K562 (cell line): ENCODE results near the gene ACTN2. TPM values are rescaled to one million over a fixed set of nuclear protein-coding genes. Genes with fewer than 3 reads are reported as not detected.

Experiments
- BCLAF1 ChIP-seq, 2 experiments: fragments of 450-650 bp in 1 of 2; IDR thresholded peaks; 2 replicates each; pipeline ENCODE4 v1.6.1; 2011 to 2017; ENCODE audit warnings: low read depth in 2 of 2, antibody characterized with exemption in 1 of 2, borderline replicate concordance in 1 of 2, low read length in 1 of 2, mild to moderate bottlenecking in 1 of 2, mixed read lengths in 1 of 2; ENCODE audit not compliant: control insufficient read depth in 1 of 2
- EP300 ChIP-seq: IDR thresholded peaks from 2 replicates; pipeline ENCODE4 v1.6.1; 2012; ENCODE audit warnings: low read length, improper control_type of control experiment
- ETS1 ChIP-seq: conservative IDR thresholded peaks from 2 replicates; pipeline ENCODE4 v1.6.1; 2011; ENCODE audit warnings: low read depth, mild to moderate bottlenecking, low read length; ENCODE audit not compliant: control insufficient read depth
- HMGN3 ChIP-seq: IDR thresholded peaks from 2 replicates; pipeline ENCODE4 v1.6.1; 2011; ENCODE audit warnings: borderline replicate concordance, low read depth, mild to moderate bottlenecking, mixed read lengths, low read length; ENCODE audit not compliant: insufficient read length; ENCODE audit errors: extremely low read depth
- MBD2 ChIP-seq: sonication (generic); IDR thresholded peaks from 2 replicates; pipeline ENCODE4 v1.6.1; 2016; ENCODE audit warnings: low read depth, borderline replicate concordance
- NBN ChIP-seq: fragments of 450-650 bp; IDR thresholded peaks from 2 replicates; pipeline ENCODE4 v1.6.1; 2016; ENCODE audit warnings: low read depth, mild to moderate bottlenecking
- NFRKB ChIP-seq: fragments of 450-650 bp; IDR thresholded peaks from 2 replicates; pipeline ENCODE4 v1.6.1; 2016; ENCODE audit warnings: low read depth
- ZBTB8A ChIP-seq: fragments of 450-650 bp; IDR thresholded peaks from 2 replicates; pipeline ENCODE4 v1.6.1; 2018; ENCODE audit warnings: mild to moderate bottlenecking, moderate library complexity; ENCODE audit not compliant: partially characterized antibody
- ZNF316 ChIP-seq: fragments of 450-650 bp; IDR thresholded peaks from 2 replicates; pipeline ENCODE4 v1.6.1; 2016
- ZNF785 ChIP-seq: fragments of 250-450 bp; sonication (Bioruptor Pico); IDR thresholded peaks from 2 replicates; pipeline ENCODE4 v1.4.0; 2020; ENCODE audit warnings: mild to moderate bottlenecking
- polyA plus RNA-seq, 8 experiments: library from polyadenylated mRNA; depleted of rRNA in 4 of 8; stranded (reverse) in 5 of 8; unstranded in 3 of 8; fragments of >200 nt; fragmentation: Nextera tagmentation in 2 of 8; fragmentation: Illumina TruSeq in 1 of 8; extraction: Ambion mirVana in 2 of 8; extraction: Trizol in 1 of 8; gene quantifications; 2 replicates each; pipeline versions ENCODE4 v1.2.1 to v1.2.3, GENCODE V29; 2011 to 2014; ENCODE audit warnings: inconsistent platforms in 1 of 8, missing spikeins in 1 of 8
- total RNA-seq, 7 experiments: library from RNA; depleted of rRNA in 6 of 7; stranded (reverse); fragments of >200 nt in 6 of 7; fragmentation: Illumina TruSeq in 2 of 7; extraction: Trizol in 2 of 7; gene quantifications; 2 replicates each; pipeline versions ENCODE4 v1.2.1 to v1.2.3, GENCODE V29; 2011 to 2021; ENCODE audit warnings: low replicate concordance in 1 of 7
- TF ChIP-seq, protein P1 (sequence below): fragments of 250-450 bp; sonication (Bioruptor Pico); IDR thresholded peaks from 2 replicates; pipeline ENCODE4 v1.4.0; 2020; ENCODE audit warnings: mild to moderate bottlenecking, moderate library complexity
- TF ChIP-seq, protein P2 (sequence below): sonication (generic); formaldehyde crosslinking; IDR thresholded peaks from 2 replicates; pipeline ENCODE4 v1.9.0; 2022; ENCODE audit warnings: mild to moderate bottlenecking, missing genetic modification reagents

Gene ACTN2
- total and polyA plus RNA-seq, 9 of the 15 experiments (the other 6 are each of a cell fraction or from before 2014, with no cell fraction given): 0.18 to 0.94 (median 0.42) TPM

DNA sequence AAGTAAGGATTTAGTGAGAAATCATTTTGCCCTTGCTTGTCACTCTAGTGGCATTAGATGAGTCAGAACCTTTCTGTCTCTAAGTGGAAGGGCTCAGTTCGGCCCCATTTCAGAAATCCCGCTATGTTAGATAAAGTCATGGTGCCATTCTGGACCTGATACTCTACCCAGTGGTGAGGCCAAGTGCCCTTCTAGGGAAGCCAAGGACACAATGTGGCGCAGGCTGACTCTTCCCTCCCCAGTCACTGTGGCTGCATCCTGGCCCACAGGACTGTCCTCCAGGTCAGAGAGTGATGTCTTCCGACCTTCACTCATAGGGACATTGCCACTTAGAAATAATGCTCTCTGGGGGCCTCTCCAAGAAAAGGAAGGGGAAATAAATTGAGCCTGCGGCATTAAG is 60.5 kb downstream of the ACTN2 start (continued):
- TF ChIP-seq ETS1: no peak
- TF ChIP-seq, protein P1, sequence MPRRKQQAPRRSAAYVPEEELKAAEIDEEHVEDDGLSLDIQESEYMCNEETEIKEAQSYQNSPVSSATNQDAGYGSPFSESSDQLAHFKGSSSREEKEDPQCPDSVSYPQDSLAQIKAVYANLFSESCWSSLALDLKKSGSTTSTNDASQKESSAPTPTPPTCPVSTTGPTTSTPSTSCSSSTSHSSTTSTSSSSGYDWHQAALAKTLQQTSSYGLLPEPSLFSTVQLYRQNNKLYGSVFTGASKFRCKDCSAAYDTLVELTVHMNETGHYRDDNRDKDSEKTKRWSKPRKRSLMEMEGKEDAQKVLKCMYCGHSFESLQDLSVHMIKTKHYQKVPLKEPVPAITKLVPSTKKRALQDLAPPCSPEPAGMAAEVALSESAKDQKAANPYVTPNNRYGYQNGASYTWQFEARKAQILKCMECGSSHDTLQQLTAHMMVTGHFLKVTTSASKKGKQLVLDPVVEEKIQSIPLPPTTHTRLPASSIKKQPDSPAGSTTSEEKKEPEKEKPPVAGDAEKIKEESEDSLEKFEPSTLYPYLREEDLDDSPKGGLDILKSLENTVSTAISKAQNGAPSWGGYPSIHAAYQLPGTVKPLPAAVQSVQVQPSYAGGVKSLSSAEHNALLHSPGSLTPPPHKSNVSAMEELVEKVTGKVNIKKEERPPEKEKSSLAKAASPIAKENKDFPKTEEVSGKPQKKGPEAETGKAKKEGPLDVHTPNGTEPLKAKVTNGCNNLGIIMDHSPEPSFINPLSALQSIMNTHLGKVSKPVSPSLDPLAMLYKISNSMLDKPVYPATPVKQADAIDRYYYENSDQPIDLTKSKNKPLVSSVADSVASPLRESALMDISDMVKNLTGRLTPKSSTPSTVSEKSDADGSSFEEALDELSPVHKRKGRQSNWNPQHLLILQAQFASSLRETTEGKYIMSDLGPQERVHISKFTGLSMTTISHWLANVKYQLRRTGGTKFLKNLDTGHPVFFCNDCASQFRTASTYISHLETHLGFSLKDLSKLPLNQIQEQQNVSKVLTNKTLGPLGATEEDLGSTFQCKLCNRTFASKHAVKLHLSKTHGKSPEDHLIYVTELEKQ (CRISPR knock-in tag): no peak
- no peak for TF ChIP-seq MBD2
- no peak for TF ChIP-seq NBN
- TF ChIP-seq ZBTB8A: no peak
- no peak for TF ChIP-seq ZNF785 (CRISPR knock-in tag)
- TF ChIP-seq, protein P2, sequence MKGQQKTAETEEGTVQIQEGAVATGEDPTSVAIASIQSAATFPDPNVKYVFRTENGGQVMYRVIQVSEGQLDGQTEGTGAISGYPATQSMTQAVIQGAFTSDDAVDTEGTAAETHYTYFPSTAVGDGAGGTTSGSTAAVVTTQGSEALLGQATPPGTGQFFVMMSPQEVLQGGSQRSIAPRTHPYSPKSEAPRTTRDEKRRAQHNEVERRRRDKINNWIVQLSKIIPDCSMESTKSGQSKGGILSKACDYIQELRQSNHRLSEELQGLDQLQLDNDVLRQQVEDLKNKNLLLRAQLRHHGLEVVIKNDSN (CRISPR knock-in tag): no peak
- no peak for TF ChIP-seq HMGN3
- TF ChIP-seq EP300: no peak
- TF ChIP-seq NFRKB: no peak
- TF ChIP-seq BCLAF1 (IDR thresholded peaks at IDR 0.05; ENCODE audit: borderline replicate concordance in 1 of 2, control insufficient read depth in 1 of 2, low read depth in 2 of 2, low read length in 1 of 2): no peak
- no peak for TF ChIP-seq ZNF316
- TF ChIP-seq, all 486 proteins: peak for 0
